Gastrocnemius medialis (tissue), 4 donors: Measurements from ENCODE around the gene CFAP92.

Experiments
- CTCF ChIP-seq, 5 experiments: fragments of 450-650 bp in 3 of 5; fragments of 200-600 bp in 2 of 5; sonication (generic) in 2 of 5; IDR thresholded peaks in 4 of 5; conservative IDR thresholded peaks in 1 of 5; 1 replicate in 4 of 5; 2 replicates in 1 of 5; pipeline ENCODE4 v1.5.1; 2016 to 2019; ENCODE audit warnings: antibody characterized with exemption in 5 of 5, mild to moderate bottlenecking in 3 of 5, moderate library complexity in 3 of 5
- POLR2A ChIP-seq, 2 donors: fragments of 450-650 bp; IDR thresholded peaks; one replicate each; pipeline ENCODE4 v1.6.1; 2017; ENCODE audit warnings: antibody characterized with exemption in 2 of 2, mild to moderate bottlenecking in 2 of 2, moderate library complexity in 2 of 2

- TF ChIP-seq CTCF (IDR thresholded peaks at IDR 0.05 in 4 of 5, conservative IDR thresholded peaks at IDR 0.05 in 1 of 5) (no peak), POLR2A (IDR thresholded peaks at IDR 0.05) (no peak)
Measured at GRCh38 chr3:128940252-128940651, 53.6 kb downstream of the CFAP92 start.
